Activated naive CD4-positive, alpha-beta T cell treated with anti-CD3 and anti-CD28 coated beads, Interleukin-2, amount 10 ng/mL, durations not matched to agents 7 days and 5 days (primary cell): ENCODE measurements around the gene TSPEAR.

Experiments
- CTCF ChIA-PET: fragments of 350-600 bp; sonication (Branson Sonifier 250); formaldehyde crosslinking; loops from one replicate; lab custom pipeline; 2021; ENCODE audit warnings: antibody characterized with exemption; lab: Charles Lee
- DNase-seq: peaks from one replicate; pipeline ENCODE4 v3.0.0-alpha.2; 2020
- H3K27ac Mint-ChIP-seq: one replicate; pipeline ENCODE4 v1.8.0; 2021; ENCODE audit warnings: mild to moderate bottlenecking, moderate library complexity, mixed read lengths
- H3K27me3 Mint-ChIP-seq: one replicate; pipeline ENCODE4 v1.8.0; 2021; ENCODE audit warnings: mild to moderate bottlenecking, mixed read lengths
- H3K36me3 Mint-ChIP-seq: one replicate; pipeline ENCODE4 v1.8.0; 2021; ENCODE audit warnings: mixed read lengths
- H3K4me1 Mint-ChIP-seq: one replicate; pipeline ENCODE4 v1.8.0; 2021; ENCODE audit warnings: mixed read lengths
- H3K4me3 Mint-ChIP-seq: one replicate; pipeline ENCODE4 v1.8.0; 2021; ENCODE audit warnings: mild to moderate bottlenecking, moderate library complexity, mixed read lengths
- H3K9me3 Mint-ChIP-seq: one replicate; pipeline ENCODE4 v1.8.0; 2021; ENCODE audit warnings: mixed read lengths

Gene TSPEAR

GRCh38 chr21:44523567-44524413 lies 187.6 kb downstream of the TSPEAR start:
- Mint-ChIP-seq H3K27ac (no peak overlapping the region), H3K27me3 (peaks cover 4% of the 10 kb centered on the region), H3K4me1 (no peaks in the 10 kb centered on the region), H3K9me3 (no peaks in the 10 kb centered on the region), H3K4me3 (no peak overlapping the region), H3K36me3 (no peaks in the 10 kb centered on the region)
- no peak for DNase-seq
- CTCF ChIA-PET, result no interaction called here

GRCh38 chr21:44522753-44523204 lies 188.6 kb downstream of the TSPEAR start:
- CTCF ChIA-PET, result interaction anchor here (0.7 kb wide), 1 partner anchor 35 kb away, joined by 3 read pairs; no protein-coding TSS in a partner anchor
- H3K9me3 Mint-ChIP-seq, result no peaks in the 10 kb centered on the region
- H3K36me3 Mint-ChIP-seq, result no peaks in the 10 kb centered on the region
- no peaks in the 10 kb centered on the region for H3K4me1 Mint-ChIP-seq
- peaks cover 4% of the 10 kb centered on the region for H3K27me3 Mint-ChIP-seq
- peak; percentile 16 for DNase-seq
- H3K27ac Mint-ChIP-seq, result no peak overlapping the region
- H3K4me3 Mint-ChIP-seq, result no peak overlapping the region

- peak; percentile 12 for DNase-seq
- H3K36me3 Mint-ChIP-seq, result no peaks in the 10 kb centered on the region
- peaks cover 4% of the 10 kb centered on the region for H3K27me3 Mint-ChIP-seq
- CTCF ChIA-PET, result interaction anchor here (0.7 kb wide), 1 partner anchor 34 kb away, joined by 3 read pairs; no protein-coding TSS in a partner anchor
- no peaks in the 10 kb centered on the region for H3K9me3 Mint-ChIP-seq
- no peak overlapping the region for H3K4me3 Mint-ChIP-seq
- no peak overlapping the region for H3K27ac Mint-ChIP-seq
- no peaks in the 10 kb centered on the region for H3K4me1 Mint-ChIP-seq
These were observed 189.2 kb downstream of the TSPEAR start for GRCh38 chr21:44521928-44522752.

DNA sequence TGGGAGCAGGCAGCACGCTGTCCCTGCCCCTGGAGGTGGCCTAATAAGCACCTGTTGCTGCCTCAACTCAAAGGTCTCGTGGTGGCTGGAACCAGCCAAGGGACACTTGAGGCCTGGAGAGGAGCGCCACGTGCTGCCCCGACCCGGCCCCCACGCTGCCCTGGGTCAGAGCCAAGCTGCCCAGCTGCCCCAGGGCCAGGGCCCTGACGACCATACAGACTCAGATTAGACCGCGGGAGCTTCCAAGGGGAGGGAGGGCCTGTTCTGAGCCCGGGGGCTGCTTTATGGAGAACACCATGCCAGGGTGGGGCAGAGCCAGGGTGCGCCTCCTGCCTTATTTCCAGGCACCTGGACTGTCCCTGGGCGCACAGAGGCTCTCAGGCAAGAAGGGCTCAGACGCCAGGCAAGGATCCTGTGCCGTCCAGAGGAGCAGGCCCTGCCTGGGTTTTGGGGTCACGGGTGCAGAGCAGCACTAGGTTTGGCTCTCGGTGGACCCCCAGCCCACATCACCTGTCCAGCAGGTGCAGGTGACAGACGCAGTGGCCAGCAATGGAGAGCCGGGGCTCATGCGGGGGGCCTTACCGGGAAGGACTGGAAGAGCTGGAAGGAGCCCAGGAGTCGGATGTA lies 190.0 kb downstream of the TSPEAR start:
- H3K27me3 Mint-ChIP-seq, result peaks cover 7% of the 10 kb centered on the region
- H3K36me3 Mint-ChIP-seq, result no peaks in the 10 kb centered on the region
- DNase-seq, result peak; percentile 15
- H3K9me3 Mint-ChIP-seq, result no peaks in the 10 kb centered on the region
- CTCF ChIA-PET, result no interaction called here
- H3K4me3 Mint-ChIP-seq, result no peak overlapping the region
- H3K4me1 Mint-ChIP-seq, result no peaks in the 10 kb centered on the region
- no peak overlapping the region for H3K27ac Mint-ChIP-seq

- H3K36me3 Mint-ChIP-seq, result no peaks in the 10 kb centered on the region
- no peaks in the 10 kb centered on the region for H3K4me1 Mint-ChIP-seq
- H3K4me3 Mint-ChIP-seq, result no peak overlapping the region
- no peak for DNase-seq
- H3K27ac Mint-ChIP-seq, result no peak overlapping the region
- H3K9me3 Mint-ChIP-seq, result no peaks in the 10 kb centered on the region
- H3K27me3 Mint-ChIP-seq, result peaks cover 7% of the 10 kb centered on the region
- CTCF ChIA-PET, result interaction anchor here (1.5 kb wide), 1 partner anchor 10 kb away, joined by 3 read pairs; no protein-coding TSS in a partner anchor
These were observed 190.8 kb downstream of the TSPEAR start for GRCh38 chr21:44520326-44521300.

GRCh38 chr21:44519346-44520325 lies 191.7 kb downstream of the TSPEAR start:
- H3K4me3 Mint-ChIP-seq, result no peak overlapping the region
- no peak overlapping the region for H3K27ac Mint-ChIP-seq
- peaks cover 10% of the 10 kb centered on the region for H3K27me3 Mint-ChIP-seq
- CTCF ChIA-PET, result interaction anchor here (1.5 kb wide), 1 partner anchor 9 kb away, joined by 3 read pairs; no protein-coding TSS in a partner anchor
- DNase-seq, result no peak
- H3K4me1 Mint-ChIP-seq, result no peaks in the 10 kb centered on the region
- H3K36me3 Mint-ChIP-seq, result no peaks in the 10 kb centered on the region
- no peaks in the 10 kb centered on the region for H3K9me3 Mint-ChIP-seq

DNA sequence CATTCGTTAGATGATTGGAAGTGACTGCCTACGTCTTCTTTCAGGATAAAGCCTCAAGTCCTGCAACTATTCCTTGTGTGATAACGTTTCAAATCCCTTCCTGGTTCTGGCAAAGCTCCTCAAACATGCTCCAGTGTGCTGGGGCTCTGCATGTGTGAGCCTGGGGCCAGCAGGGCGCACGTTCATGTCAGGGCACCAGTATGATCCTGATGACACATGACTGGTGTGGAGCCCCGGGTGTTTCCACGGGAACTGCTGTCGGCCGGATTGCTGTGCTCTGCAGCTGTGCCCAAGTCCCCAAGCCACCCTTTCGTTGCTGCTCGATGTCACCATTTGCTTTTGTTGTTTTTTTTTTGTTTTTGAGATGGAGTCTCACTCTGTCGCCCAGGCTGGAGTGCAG lies 192.7 kb downstream of the TSPEAR start:
- Mint-ChIP-seq H3K9me3 (no peaks in the 10 kb centered on the region), H3K27me3 (peaks cover 10% of the 10 kb centered on the region), H3K27ac (no peak overlapping the region), H3K4me1 (no peaks in the 10 kb centered on the region), H3K4me3 (no peak overlapping the region), H3K36me3 (no peaks in the 10 kb centered on the region)
- CTCF ChIA-PET, result interaction anchor here (0.6 to 1.5 kb wide), 2 partner anchors 8 to 277 kb away, joined by 3 read pairs; no protein-coding TSS in a partner anchor
- DNase-seq, result no peak

GRCh38 chr21:44517175-44517899 lies 194.0 kb downstream of the TSPEAR start:
- H3K4me3 Mint-ChIP-seq, result no peak overlapping the region
- H3K9me3 Mint-ChIP-seq, result no peaks in the 10 kb centered on the region
- CTCF ChIA-PET, result no interaction called here
- peaks cover 10% of the 10 kb centered on the region for H3K27me3 Mint-ChIP-seq
- H3K27ac Mint-ChIP-seq, result no peak overlapping the region
- DNase-seq, result no peak
- no peaks in the 10 kb centered on the region for H3K36me3 Mint-ChIP-seq
- H3K4me1 Mint-ChIP-seq, result no peaks in the 10 kb centered on the region

GRCh38 chr21:44516828-44517174 lies 194.6 kb downstream of the TSPEAR start:
- Mint-ChIP-seq H3K27ac (no peak overlapping the region), H3K9me3 (no peaks in the 10 kb centered on the region), H3K4me1 (no peaks in the 10 kb centered on the region), H3K27me3 (peaks cover 12% of the 10 kb centered on the region), H3K4me3 (no peak overlapping the region), H3K36me3 (no peaks in the 10 kb centered on the region)
- CTCF ChIA-PET, result interaction anchor here (7.4 kb wide), 1 partner anchor 278 kb away, joined by 65 read pairs; no protein-coding TSS in a partner anchor
- DNase-seq, result no peak

GRCh38 chr21:44516342-44516741 lies 195.0 kb downstream of the TSPEAR start:
- H3K36me3 Mint-ChIP-seq, result no peaks in the 10 kb centered on the region
- DNase-seq, result no peak
- no peak overlapping the region for H3K4me3 Mint-ChIP-seq
- H3K4me1 Mint-ChIP-seq, result no peaks in the 10 kb centered on the region
- H3K27me3 Mint-ChIP-seq, result peaks cover 15% of the 10 kb centered on the region
- no peak overlapping the region for H3K27ac Mint-ChIP-seq
- CTCF ChIA-PET, result interaction anchor here (1.1 to 7.4 kb wide), 2 partner anchors 227 to 278 kb away, joined by 3 to 65 read pairs; no protein-coding TSS in a partner anchor
- no peaks in the 10 kb centered on the region for H3K9me3 Mint-ChIP-seq

DNA sequence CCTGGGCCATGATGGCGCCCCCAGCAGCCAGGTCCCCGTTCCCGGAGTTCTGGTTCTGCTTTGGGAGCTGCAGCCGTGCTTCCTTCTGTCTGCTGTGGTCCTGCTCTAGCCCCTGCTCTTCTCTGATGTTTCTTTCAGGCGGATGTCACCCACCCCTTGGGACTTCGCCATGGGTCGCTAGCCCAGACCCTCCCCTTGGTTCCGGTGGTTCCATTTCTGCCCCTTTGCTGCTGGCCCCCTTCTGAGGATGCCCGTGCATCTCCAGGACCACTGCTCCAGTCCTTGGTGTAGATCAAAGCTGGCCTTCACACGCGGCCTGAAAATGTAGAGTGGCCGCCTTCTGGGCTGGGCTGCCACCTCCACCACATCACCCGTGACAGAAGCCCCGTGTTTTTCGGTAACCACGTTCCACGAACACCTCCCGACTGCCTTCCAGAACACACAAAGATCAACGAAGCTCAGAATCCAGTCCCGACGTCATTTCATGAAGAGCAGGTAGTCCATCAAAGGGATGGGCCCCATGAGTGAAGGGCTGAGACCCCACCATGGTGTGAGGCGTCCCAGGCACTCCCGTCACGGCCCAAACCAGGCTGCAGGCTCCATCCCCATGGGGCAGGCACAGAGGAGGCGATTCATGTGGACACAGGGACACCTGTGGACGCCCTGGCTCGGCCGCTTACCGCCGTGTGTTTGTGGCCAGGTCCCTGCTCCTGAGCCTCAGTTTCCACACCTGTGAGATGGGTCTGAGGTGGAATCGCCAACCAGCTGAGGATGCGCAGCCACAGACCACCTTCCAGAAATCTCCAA lies 195.8 kb downstream of the TSPEAR start:
- Mint-ChIP-seq H3K4me1 (no peaks in the 10 kb centered on the region), H3K27me3 (peaks cover 15% of the 10 kb centered on the region), H3K27ac (no peak overlapping the region), H3K36me3 (no peaks in the 10 kb centered on the region), H3K9me3 (no peaks in the 10 kb centered on the region), H3K4me3 (no peak overlapping the region)
- no peak for DNase-seq
- CTCF ChIA-PET, result interaction anchor here (1.1 to 7.4 kb wide), 2 partner anchors 228 to 279 kb away, joined by 3 to 65 read pairs; no protein-coding TSS in a partner anchor
